HG02588 (cell line): ENCODE measurements around the gene KHK.

Source experiments
- ATAC-seq: cut with Tn5 transposase; IDR thresholded peaks from one replicate; pipeline ENCODE4 v1.9.1; 2021; ENCODE audit warnings: mild to moderate bottlenecking, moderate library complexity; ENCODE audit not compliant: unreplicated experiment

Gene KHK

DNA sequence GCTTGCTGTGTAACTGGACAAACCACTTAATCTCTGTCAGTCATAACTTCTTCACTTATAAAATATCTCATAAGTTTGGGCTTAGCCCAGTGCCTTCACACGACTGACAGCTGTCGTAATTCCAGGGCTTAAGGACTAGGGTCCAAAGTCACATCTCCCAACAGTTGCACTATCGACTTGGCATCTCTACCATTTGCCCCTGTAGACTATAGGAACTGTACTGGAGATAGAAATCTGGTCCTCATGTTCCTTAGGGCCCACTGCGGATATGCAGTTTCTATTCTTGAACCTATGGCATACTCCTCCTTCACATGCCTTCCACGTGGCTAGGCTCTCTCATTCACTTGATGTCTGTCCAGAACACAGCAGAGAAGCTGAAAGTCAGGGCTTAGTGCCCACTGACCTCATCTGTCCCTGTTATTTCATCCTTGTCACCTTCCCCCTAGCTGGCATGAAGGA lies 39.7 kb downstream of the KHK start:
- ATAC-seq = no peak

DNA sequence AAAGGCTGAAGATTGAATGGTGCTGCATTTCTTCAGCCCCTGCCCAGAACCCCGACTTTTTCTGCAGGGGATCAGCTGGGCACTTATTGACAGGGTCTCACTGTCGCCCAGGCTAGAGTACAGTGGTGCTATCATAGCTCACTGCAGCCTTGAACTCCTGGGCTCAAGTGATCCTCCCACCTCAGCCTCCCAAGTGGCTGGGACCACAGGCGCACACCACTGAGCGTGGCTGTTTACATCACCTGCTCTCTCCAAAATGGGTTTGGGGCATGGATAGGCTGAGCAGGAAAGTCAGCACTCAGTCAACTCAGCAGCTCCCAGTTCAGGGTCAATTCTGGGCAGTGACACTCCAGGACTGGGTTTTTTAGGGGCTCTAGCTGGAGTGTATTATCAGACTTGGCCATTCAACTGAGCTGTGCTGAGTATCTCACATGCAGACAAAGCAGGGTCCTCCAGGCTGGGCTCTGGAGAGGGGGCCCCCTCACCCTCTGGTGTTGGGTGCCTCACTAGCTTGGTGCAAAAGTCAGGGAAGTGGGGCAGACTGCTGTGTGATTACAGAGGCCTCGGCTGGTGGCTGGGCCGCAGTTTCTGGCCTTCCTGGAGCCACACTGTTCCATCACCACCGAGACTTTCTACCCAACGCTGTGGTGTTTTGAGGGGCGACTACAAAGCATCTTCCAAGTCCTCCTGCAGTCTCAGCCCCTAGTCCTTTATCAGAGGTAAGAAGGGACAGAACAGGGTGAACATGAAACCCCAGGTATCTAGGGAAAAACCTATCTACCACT lies 41.5 kb downstream of the KHK start:
- no peak for ATAC-seq

DNA sequence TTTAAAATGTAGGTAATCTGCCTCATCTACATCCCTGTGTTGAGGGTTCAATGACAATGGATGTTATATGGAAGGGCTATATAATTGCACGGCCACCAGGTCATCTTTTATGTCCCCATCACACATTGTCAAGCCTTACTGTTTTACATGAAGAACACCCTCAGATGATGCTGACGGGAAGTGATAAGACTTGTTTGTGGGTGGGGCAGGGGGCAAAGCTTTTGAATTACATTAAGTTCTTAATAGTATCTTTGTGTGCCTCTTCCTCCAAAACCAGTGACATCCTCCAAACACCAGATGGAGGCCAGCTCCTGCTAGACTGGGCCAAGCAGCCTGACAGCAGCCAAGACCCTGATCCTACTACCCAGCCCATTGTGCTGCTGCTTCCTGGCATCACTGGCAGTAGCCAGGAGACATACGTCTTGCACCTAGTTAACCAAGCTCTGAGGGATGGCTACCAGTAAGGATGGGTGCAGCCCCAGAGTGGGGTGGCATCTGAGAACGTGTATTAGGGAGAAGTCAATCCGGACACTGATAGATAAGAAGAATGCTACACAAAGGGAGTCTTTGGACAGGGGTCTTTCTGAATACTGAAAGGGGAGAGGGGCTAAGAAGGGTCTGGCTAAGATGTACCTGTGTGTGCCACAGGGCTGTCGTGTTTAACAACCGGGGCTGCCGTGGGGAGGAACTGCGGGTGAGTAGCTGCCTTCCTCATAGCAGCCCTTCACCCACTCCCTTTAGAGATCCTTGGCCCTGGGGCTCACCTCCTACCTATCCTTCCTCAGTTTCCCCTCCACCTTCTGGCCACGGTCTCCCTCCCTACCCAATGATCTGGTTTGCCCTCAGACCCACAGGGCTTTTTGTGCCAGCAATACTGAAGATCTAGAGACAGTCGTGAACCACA lies 42.3 kb downstream of the KHK start:
- ATAC-seq = no peak

DNA sequence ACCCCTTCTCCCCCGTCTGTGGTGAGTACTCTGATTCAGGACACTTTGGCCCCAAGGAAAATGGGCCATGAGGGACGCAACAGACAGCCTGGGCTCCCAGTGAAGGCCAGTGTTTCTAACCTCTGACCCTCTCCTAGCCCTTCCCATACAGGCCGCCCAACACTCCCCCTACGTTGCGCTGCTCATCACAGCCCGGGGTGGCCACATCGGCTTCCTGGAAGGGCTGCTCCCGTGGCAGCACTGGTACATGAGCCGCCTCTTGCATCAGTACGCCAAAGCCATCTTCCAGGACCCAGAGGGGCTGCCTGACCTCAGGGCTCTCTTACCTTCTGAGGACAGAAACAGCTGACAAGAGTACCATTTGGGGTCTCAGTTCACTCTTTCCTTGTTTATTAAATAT lies 43.8 kb downstream of the KHK start:
- ATAC-seq = no peak

DNA sequence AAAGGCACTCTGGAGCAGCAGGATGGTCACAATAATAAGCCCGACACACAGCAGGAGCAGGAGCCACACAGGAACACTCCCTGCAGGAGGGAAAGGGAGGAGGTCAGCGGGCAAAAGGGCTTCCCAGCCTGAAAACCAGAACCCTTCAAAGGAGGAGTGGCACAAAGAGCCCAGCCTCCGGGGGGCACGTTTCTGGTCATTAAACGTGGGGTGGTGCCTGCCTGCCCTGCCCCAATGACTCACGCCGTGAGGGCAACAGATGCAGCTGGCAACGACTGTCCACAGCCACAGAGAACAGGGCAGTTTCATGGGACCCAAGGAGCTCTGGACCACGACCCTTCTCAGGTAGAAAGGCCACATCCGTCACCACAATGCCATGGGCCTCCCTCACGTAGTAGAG lies 44.9 kb downstream of the KHK start:
- ATAC-seq = no peak

DNA sequence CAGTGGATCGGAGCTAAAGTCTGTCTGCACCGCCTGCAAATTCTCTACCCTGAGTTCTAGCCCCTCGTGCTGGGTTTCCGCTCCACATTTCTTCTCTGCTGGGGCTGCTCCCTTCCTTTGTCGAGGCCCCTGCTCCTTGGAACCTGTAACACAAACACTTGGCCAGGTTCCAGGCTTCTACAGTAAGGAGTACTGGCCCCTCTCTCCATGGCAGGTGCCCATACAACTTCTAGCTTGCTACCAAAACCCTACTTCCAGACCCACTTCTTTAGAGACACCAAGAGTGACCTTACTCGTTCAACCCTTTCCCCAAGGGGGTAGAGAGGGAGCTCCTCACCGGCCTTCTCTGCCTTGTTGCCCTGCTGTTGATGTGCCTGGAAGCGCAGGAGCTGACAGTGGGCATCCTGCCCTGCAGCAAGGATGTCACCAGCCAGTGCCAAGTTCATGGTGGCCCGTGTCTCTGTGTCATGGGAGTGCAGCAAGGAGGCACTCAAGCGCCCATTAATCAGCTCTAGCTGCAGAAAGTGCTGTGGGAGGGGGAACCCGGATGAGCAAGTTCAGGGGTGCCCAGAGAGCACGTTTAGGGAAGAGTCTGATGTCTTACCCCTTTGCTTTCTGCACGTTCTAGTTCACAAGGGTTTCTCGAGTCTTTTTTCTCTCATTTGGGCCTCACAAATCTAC lies 46.8 kb downstream of the KHK start:
- no peak for ATAC-seq

DNA sequence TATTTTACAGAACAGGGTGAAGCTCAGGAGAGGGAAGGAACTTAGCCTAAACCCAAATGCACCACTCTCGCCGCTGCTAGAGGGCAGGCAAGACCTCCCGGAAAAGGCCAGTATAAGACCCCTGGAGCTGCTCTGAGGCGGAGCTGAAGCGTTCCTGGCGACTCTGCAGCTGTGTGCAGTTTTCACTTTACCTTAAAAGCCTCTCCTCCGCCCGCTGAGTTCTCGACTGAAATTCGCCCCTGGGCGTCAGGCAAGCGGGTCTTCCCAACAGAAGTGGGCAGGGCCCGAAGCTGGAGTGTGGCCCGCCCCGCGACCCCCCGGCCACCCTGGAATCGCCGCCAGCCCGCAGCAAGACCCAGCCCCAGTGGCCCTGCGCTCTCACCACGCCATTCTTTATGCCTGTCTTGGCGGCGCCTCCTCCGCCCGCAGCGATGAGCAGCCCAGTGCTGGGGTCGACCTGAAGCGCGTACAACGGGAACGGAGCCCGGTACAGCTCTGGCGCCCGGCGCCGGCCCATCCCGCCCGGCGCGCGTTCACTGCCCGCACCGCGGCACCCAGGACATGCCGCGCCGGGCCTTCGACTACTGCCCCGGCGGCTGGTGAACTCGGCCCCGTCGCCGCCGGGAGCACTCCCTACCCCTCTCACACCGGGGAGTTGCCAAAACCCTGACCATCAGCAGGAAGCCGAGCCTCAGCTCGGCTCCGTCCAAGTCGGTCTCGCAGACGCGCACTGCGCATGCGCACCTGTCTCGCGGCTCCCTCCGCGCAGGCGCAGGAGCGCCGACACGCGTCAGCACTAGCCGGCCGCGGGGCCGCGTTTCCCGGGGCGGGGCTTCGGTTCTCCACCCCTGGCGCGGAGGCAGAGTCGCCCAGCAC lies 47.6 kb downstream of the KHK start, which contains the start of gene PREB:
PREB (minus strand) TSS at position 732 of the 876 bp plus-strand sequence; CDS start at position 517, 215 bp downstream.
- ATAC-seq = peak; percentile 84

DNA sequence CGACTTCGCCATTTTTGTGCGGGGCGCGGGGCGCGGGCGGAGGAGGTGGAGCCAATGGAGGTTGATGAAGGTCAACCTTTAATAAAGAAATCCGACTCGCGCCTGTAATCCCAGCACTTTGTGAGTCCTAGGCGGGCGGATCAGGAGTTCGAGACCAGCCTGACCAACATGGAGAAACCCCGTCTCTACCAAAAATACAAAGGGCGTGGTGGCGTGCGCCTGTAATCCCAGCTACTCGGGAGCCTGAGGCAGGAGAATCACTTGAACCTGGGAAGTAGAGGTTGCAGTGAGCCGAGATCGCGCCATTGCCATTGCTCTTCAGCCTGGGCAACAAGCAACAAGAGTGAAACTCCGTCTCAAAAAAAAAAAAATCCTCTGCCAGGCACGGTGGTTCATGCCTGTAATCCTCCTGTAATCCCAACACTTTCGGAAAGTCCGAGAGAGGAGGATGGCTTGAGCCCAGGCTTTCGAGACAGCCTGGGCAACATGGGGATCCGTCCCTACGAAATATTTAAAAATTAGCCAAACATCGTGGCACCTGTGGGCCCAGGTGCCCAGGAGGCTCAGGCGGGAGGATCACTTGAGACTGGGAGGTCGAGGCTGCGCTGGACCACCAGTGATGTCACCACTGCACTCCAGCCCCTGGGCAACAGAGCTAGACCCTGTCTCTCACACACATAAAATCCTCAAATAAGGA lies 48.4 kb downstream of the KHK start:
- no peak for ATAC-seq

DNA sequence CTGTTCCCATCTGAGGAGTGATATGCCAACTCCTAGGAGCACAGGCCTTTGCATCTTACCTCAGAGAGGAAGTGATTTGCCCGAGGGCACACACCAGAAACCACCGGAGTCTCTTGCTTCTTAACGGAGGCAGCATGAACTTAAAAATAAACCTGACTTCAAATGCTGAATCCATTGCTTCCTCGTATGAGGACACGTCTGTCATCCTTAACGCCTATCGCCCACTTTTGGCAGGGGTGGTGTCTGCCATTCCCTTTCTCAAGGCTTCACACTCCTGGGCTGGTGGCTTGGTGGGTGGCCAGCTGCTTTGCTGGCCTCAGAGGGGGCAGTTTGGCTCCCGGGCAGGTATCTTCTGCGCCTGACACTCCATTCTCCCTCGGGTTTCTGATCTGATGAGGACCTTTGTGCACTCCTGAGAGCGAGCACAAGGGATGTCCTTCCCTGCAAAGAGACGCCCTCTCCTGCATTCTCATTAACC lies 48.9 kb downstream of the KHK start:
- no peak for ATAC-seq

DNA sequence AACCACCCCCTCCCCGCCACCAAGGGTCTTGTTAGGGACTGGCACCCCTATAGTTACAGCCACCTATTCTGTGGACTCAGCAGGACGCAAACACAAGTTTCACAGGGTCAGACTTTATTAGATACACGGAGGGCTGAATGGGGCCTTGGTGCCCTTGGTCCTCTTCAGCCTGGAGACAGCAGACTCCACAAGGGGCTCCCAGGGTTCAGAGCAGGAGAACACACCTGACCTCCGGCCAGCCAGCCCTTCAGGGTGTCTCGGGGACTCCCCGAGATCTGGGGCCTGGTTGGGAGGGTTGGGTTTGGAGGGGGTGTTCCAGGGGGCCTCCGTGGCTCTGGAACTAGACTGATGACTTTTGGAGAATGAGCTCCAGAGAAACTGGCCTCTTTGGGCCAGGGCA lies 50.2 kb downstream of the KHK start:
- ATAC-seq = no peak

DNA sequence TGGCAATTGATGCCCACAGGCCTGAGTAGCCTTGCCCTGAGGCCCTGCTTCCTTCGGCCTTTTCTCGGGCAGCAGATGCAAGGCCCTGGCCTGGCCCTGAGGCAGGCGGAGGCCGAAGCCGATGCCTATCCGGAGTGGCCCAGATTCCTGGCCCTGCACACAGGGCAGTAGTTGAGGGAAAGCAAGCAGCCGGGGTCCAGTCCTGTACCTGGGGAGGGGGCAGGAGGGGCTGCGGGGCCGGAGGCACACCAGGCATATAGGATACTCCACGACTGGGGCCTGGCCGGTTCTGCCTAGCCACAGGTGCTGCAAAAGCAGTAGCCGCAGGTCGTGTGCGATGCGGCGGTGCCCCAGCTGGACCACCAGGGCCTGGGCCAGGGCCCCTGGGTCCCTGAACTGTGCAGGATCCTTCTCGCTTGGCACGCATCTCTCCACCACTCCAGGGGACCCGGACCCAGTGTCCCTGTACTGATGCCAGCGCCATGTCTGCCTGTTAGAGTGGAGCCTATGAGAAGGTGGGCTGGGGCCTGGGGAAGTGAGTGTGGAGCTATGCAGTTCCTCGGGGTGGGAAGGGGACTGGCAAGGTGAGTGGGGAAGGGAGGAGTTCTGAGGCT lies 50.9 kb downstream of the KHK start:
- ATAC-seq = no peak

DNA sequence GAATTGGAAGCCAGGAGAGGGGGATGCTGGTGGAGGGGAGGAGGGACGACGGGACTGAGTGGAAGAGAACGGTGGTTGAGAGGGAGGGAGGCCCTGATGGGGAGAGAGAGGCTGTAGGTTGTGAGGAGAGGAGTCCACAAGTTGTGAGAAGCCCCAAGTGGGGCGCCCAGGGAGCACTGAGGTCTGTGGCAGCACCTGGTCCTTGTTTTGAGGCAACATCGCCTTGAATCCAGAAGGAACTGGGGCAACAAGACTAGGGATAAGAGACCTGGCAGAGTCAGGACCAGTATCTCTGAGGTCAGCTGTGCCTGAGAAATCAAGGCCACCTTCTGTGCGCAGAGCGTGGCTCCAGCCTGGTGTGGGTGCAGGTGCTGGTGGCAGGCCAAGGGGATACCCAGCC lies 51.5 kb downstream of the KHK start:
- ATAC-seq = no peak

DNA sequence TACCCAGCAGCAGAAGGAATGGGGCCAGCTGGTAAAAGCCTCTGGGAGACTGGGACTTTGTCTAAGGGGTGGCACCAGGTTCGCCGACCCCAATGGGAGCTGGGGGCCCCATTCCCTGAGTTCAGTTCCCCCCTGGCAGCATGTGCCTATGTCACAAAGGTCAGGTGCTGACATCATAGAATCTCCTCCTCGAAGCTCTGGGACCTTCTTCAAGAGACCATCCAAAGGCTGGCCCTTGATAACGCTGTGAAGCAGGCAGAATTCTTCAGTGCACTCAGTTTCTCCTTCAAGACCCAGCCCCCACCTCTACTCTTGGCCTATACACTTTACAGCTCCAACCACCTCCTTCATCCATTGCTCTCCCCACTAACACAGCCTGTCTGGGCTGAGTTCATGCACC lies 52.7 kb downstream of the KHK start, which contains the start of gene PRR30:
PRR30 (minus strand) TSS at position 101 of the 400 bp plus-strand sequence. CDS start 1,081 bp downstream, outside the sequence.
- ATAC-seq = no peak

DNA sequence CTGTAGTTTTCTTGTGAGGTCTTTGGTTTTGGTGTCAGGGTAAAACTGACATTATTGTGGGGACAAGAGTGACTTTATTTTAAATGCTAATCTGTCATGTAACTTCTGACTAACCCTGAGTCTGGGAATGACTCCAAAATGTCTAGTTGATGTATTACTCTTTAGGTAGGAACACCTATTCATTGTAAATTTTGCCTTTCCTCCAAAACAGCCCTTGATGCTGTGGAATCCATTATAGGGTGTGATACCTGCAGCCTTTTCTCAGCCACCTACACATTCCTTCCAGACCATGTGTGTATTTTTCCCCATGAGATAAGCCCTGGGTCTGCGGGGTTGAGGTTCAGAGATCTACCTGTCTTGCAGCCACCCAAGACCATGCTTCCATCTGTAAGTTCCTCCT lies 56.7 kb downstream of the KHK start:
- ATAC-seq = no peak

DNA sequence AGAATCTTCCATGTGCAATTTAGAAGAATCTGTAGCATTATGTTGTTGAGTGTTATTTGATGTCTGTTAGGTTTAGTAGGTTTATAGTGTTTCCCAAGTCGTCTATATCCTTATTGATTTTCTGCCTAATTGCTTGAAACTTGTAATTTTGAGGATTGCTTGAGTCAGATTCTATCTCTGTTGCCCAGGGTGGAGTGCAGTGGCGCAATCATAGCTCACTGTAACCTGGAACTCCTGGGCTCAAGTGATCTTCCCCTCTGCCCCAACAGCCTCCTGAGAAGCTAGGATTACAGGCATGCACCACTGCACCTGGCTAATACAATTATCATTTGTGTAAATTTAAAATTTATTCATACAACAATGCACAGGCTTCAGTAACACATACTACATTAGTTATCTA lies 59.1 kb downstream of the KHK start:
- no peak for ATAC-seq

DNA sequence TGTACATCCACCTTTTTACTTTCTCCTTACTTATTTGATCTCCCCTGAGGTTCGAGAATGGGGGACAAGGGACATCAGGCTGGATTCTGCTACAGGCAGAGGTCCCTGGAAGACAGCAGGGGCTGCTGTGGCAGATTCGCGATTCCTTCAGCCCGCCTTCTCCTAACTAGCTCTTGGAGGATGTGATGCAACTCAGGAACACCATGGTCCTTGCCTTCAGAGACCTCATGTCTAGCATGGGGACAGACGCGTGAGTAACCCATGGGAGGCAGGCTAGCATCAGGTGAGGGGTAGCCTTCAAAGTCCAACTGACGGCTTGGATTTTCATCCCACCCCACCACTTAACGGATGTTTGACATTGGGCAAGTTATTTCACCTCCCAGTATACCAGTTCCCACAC lies 61.4 kb downstream of the KHK start:
- no peak for ATAC-seq

DNA sequence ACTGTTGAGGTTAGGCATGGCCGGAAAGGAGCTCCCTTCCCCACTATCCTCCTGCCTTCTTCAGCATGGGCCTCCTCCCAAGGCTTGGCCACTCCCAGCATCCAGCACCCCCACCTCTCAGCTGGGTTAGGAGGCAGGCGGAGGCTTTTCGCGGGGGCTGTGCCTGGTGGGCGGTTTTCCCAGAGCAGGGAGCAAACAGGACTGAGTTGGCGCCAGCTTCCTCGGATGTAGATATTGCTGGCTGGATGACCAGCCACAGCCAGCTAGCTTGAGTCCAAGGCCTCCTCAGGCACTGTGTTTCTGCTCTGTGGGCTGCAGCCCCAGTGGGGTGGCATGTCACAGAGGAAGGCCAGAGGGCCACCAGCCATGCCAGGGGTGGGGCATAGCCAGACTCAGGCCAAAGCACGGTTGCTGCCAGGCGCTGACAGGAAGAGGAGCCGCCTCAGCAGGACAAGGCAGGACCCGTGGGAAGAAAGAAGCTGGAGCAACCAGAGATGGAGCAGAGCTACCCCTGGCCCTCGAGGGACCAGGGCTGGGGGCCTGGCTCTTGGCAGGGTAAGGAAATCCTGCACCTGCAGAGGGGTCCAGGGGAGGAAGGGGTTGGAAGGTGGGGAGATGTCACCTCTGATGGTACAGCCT lies 62.3 kb downstream of the KHK start, which contains the start of gene TCF23:
TCF23 (plus strand) TSS at position 204 of the 639 bp plus-strand sequence; CDS start at position 334, 130 bp downstream.
- ATAC-seq = no peak
